Suprapubic skin (tissue), 3 donors: ENCODE measurements around the gene CLIP2.

Experiments used
- EP300 ChIP-seq: sonication (generic); formaldehyde crosslinking; IDR thresholded peaks from one replicate; pipeline ENCODE4 v1.6.1; 2017; ENCODE audit warnings: antibody characterized with exemption
- TF ChIP-seq, protein P1 (sequence below), 2 donors: fragments of 200-600 bp in 1 of 2; fragments of 450-650 bp in 1 of 2; sonication (generic) in 1 of 2; IDR thresholded peaks; one replicate each; pipeline ENCODE4 v1.5.1; 2016 to 2019; ENCODE audit warnings: antibody characterized with exemption in 2 of 2, mild to moderate bottlenecking in 1 of 2, moderate library complexity in 1 of 2

DNA sequence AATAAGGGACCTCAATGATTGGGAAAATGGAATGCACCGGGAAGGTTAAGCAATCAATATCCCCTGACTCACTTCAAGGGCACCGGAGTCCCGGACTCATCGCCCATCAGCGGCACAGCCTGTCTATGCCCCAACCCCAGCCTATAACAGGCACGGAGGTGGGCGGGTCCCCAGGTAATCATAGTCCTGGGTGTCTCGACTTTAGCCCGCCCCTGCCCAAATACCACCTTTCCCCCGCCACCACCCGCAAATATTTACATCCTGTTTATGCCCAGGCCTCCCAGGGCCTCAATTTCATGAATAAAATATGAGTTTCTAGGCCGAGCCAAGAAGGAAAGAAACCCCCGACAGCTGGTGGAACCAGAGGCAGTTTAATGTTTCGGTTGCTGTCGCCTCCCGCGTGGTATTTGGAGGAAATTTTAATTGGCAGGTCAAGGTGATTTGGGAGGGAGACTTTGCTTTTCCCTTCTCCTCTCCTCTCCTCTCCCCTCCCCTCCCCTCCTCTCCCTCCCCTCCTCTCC is 19.4 kb upstream of the CLIP2 start:
- TF ChIP-seq, protein P1, sequence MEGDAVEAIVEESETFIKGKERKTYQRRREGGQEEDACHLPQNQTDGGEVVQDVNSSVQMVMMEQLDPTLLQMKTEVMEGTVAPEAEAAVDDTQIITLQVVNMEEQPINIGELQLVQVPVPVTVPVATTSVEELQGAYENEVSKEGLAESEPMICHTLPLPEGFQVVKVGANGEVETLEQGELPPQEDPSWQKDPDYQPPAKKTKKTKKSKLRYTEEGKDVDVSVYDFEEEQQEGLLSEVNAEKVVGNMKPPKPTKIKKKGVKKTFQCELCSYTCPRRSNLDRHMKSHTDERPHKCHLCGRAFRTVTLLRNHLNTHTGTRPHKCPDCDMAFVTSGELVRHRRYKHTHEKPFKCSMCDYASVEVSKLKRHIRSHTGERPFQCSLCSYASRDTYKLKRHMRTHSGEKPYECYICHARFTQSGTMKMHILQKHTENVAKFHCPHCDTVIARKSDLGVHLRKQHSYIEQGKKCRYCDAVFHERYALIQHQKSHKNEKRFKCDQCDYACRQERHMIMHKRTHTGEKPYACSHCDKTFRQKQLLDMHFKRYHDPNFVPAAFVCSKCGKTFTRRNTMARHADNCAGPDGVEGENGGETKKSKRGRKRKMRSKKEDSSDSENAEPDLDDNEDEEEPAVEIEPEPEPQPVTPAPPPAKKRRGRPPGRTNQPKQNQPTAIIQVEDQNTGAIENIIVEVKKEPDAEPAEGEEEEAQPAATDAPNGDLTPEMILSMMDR (IDR thresholded peaks at IDR 0.05) = no peak
- no peak for TF ChIP-seq EP300
